EL (cell line): ENCODE measurements around the gene TMEM258.

Experiments
- DNase-seq: peaks from one replicate; pipeline ENCODE4 v3.0.0-alpha.2; 2016

The TMEM258 gene

GRCh38 chr11:61774411-61774810, 18.0 kb downstream of the TMEM258 start:
- no peak for DNase-seq

DNA sequence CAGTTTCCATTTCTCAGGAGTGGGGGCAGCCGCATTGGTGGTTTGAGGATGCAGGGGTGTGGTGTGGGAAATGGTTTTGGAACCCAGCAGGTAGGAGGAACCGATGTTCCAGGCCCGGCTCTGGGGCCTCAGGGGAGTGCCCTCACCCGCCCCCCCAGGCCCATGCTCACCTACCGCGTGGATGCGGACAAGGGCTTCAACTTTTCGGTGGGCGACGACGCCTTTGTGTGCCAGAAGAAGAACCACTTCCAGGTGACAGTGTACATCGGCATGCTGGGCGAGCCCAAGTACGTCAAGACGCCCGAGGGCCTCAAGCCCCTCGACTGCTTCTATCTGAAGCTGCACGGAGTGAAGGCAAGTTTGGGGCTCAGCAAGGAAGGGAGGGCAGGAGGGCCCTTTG, 18.6 kb downstream of the TMEM258 start:
- no peak for DNase-seq

DNA sequence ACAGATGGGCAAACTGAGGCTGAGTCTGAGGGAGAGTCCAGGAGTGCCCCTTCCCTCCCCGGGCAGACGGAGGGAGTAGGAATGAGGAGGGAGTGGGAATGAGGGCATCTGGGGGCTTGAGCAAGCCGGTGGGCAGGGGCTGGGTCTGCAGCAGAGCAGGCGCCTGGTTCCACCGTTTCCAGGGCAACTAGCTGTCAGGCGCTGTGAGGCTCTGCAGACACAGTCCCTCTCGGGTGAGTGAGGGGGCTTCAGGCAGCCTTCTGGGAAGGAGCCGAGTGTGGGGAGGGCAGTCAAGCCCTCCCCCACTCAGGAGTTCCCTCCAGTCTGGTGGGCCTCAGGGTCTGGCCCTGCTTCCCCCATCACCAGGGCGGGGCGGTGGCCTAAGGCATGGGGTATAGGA, 19.0 kb downstream of the TMEM258 start:
- DNase-seq: no peak

DNA sequence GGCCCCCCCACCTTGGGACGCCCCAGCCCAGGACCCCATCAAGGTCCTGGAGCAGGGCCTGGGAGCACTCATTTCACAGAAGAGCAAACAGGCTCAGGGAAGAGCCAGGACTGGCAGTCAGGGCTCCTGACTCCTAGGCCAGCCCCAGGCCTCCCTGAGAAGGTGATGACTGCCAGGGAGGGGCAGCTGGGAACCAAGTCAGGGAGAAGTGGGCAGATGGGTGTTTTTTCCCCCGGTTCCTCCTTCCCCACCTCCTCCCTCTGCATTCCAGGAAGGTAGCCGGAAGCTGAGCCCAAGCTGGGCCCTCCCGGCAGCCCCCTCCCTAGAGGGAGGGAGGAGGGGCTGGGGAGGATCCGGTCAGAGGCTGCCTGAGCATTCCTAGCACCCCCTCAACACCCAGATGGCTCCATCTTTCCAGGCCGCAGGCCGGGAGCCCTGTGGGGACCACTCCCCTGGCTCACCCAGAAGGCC, 20.4 kb downstream of the TMEM258 start:
- DNase-seq: no peak

DNA sequence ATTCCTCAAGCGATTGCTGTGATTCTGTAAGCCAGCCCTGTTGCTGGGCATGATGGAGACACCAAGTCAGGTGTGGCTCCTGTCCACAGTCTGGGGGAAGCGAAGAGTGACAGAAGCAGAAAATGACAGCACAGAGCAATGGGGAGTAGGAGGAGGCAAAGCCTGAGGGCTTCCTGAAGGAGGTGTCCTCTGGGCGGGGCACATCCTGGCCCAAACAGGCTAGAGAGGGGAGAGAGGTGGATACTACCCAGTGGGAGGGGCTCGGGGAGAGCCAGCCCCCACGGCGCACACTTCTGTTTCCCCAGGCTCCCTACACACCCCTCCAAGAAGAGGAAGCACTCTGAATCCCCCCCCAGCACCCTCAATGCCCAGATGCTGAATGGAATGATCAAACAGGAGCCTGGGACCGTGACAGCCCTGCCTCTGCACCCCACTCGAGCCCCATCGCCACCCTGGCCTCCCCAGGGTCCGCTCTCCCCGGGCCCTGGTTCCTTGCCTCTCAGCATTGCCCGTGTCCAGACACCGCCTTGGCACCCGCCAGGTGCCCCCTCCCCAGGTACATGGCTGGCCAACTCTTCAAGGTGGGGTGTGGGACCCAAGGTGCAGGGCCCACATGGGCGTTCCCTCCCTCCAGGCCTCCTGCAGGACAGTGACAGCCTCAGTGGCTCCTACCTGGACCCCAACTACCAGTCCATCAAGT, 21.1 kb downstream of the TMEM258 start:
- no peak for DNase-seq

DNA sequence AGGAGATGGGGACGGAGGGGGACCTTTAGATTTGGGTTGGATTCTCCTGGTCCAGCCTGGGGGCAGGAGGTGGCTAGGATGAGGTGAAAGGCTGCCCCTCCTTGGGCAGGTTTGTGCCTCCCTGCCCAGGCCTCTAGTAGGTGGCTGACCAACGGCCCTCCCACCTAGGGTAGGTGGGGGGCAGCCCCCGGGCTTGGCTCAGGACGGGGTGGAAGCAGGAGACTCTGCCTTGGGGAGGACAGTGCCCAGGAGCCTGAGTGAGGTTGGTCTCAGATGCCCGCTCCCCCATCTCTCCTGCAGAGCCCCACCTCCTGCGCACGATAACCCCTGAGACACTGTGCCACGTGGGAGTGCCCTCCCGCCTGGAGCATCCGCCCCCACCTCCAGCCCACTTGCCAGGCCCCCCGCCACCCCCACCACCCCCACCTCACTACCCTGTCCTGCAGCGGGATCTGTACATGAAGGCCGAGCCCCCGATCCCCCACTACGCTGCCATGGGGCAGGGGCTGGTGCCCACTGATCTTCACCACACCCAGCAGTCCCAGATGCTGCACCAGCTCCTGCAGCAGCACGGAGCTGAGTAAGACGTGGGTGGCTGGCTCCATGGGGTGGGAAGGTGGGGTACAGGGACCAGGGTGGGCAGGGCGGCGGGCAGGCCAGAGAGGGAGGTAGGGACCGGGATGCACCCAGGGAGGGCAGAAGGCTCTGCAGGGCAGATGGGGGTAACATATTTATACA, 22.3 kb downstream of the TMEM258 start:
- DNase-seq: no peak

- peak; percentile 61 for DNase-seq
Observed at GRCh38 chr11:61769169-61769920, 23.1 kb downstream of the TMEM258 start.

- no peak for DNase-seq
Observed at GRCh38 chr11:61768376-61769076, 23.9 kb downstream of the TMEM258 start.

- no peak for DNase-seq
Observed at GRCh38 chr11:61766353-61766841, 26.0 kb downstream of the TMEM258 start.

DNA sequence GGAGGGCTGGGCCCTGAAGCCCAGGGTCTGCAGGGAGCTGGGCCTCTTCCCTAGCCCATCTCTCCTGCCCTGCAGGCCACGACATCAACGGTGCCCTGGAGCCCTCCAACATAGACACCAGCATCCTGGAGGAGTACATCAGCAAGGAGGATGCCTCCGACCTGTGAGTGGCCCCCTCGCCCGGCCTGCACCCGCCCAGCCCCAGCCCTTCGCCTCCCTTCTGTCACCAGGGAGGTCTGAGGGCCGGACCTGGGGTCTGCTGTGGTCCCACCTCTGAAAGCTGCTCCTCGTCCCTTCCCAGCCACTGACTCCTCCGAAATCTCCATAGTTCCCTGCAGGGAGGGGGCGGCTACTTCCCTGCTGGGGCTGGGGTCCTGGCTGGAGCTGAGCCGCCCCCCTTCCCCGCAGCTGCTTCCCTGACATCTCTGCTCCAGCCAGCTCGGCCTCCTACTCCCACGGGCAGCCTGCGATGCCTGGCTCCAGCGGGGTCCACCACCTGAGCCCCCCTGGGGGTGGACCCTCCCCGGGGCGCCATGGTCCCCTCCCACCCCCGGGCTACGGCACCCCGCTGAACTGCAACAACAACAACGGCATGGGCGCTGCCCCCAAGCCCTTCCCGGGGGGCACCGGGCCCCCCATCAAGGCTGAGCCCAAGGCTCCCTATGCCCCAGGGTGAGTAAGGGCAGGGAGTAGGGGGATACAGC, 26.7 kb downstream of the TMEM258 start:
- no peak for DNase-seq

- no peak for DNase-seq
Observed at GRCh38 chr11:61764606-61765260, 27.7 kb downstream of the TMEM258 start.

DNA sequence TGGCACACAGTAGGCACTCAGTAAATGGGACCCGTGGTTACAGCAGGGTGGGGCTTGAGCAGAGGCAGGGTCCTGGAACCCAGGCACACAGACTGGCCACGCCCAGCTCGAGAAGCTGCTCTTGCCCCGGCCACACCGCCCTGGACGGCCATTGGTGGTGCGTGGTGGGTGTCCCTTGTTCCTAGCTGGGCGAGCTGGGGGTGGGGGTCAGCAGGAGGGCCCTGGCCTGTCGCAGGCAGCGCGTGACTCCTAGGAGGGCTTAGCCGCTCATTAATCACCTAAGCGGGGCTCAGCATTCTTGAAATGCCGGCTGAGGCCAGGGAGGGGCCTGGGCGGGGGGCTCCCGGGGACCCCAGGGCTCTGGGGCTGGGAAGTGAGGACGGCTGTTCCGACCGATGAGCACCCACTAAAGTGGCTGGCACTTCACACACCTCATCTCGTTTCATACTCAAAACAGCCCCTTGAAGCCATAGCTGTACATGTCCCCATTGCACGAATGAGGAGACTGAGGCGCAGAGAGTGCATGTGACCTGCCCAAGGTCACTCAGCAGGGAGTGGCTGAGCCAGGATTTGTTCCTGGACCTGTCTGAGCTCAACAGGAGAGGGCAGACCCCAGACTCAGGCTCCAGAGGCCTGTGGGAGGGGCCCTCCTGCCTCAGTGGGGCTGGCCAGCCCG, 28.3 kb downstream of the TMEM258 start:
- DNase-seq: no peak

DNA sequence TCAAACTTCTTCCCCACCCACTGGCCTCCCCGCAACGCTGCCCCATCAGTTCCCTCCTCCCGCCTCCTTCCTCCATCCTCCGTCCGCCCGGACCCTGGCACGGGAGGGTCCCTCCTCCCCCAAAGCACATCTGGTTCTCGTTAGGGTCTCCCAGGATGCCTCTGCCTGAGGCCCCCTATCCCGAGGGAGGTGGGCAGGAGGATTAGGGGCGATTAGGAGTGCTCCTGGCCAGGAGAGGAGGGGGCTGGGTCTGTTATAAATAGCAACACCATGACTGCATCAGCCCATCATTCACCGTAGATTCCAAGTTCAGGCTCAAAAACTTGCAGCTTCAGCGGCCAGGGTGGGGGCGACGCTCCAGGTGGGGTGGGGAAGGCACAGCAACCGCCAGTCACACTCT, 29.6 kb downstream of the TMEM258 start:
- no peak for DNase-seq

- DNase-seq: no peak
Observed at GRCh38 chr11:61762223-61762615, 30.2 kb downstream of the TMEM258 start.

- DNase-seq: no peak
Observed at GRCh38 chr11:61761440-61762222, 30.8 kb downstream of the TMEM258 start.

DNA sequence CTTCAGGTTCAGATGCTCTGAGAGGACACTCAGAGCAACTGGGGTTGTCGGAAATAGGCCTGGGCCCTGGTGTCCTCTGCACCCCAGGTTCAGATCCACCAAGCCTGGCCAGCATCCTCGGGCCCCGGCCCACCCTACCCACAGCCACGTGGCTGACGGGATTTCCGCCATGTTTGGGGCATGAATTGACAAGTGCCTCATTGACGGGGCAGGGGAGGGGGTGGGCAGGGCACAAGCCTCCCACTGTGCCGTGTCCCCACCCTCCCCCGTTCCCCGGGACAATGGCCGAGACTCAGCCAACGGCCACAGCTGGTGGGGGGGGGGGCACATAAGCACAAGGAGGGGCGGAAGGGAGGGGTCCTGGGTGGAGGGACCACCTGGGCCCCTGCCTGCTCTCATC, 31.5 kb downstream of the TMEM258 start:
- no peak for DNase-seq

GRCh38 chr11:61757213-61757862, 35.1 kb downstream of the TMEM258 start:
- DNase-seq: no peak

- DNase-seq: peak; percentile 82
Observed at GRCh38 chr11:61756452-61757212, 35.8 kb downstream of the TMEM258 start.

- DNase-seq: no peak
Observed at GRCh38 chr11:61756147-61756451, 36.3 kb downstream of the TMEM258 start.
